Progenitor cell of endocrine pancreas (in vitro differentiated cells): Measurements from ENCODE around the gene DDX39B. TPM values are rescaled to one million over a fixed set of nuclear protein-coding genes. Genes with fewer than 3 reads are reported as not detected.

Experiments used
- DNase-seq: peaks from one replicate; pipeline ENCODE4 v3.0.0; 2021; ENCODE audit warnings: low spot score; ENCODE audit not compliant: unreplicated experiment
- H3K27ac Mint-ChIP-seq: 2 replicates; pipeline ENCODE4 v1.8.0; 2021; ENCODE audit warnings: mild to moderate bottlenecking, moderate library complexity, mixed read lengths
- H3K27me3 Mint-ChIP-seq: 2 replicates; pipeline ENCODE4 v1.8.0; 2021; ENCODE audit warnings: mixed read lengths
- H3K36me3 Mint-ChIP-seq: 2 replicates; pipeline ENCODE4 v1.8.0; 2022; ENCODE audit warnings: mixed read lengths; ENCODE audit not compliant: insufficient read depth
- H3K4me1 Mint-ChIP-seq: 2 replicates; pipeline ENCODE4 v1.8.0; 2021; ENCODE audit warnings: low read depth, mixed read lengths
- H3K4me3 Mint-ChIP-seq: 2 replicates; pipeline ENCODE4 v1.8.0; 2021; ENCODE audit warnings: low read depth, mild to moderate bottlenecking, moderate library complexity, mixed read lengths
- H3K9me3 Mint-ChIP-seq: 2 replicates; pipeline ENCODE4 v1.8.0; 2021; ENCODE audit warnings: low read depth, mixed read lengths
- total RNA-seq: library from RNA; stranded (reverse); gene quantifications from 2 replicates; pipeline ENCODE4 v1.2.1, GENCODE V29; 2021
- TF ChIP-seq, protein P1 (sequence below): fragments of 200-600 bp; sonication (generic); IDR thresholded peaks from one replicate; pipeline ENCODE4 v1.5.0; 2021; ENCODE audit warnings: antibody characterized with exemption, mild to moderate bottlenecking; ENCODE audit not compliant: unreplicated experiment

Gene DDX39B
- total RNA-seq, 1 donor from 2014 or later = 810 TPM

DNA sequence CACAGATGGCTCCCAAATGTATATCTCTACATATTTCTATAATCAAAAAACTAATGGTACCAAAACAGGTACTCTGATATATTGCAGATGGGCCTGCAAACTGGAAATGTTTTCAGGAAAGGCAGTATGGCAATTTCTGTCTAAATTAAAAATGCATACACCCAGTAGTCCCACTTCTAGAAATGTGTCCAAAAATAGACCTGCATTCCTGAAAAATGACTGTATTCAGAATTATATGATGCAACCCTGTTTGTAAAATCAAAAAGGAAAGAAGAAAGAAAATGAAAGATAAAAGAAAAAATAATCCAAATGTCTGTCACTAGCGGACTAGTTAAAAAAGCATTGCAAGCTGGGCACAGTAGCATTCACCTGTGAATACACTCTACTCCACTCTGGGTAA is 56.7 kb downstream of the DDX39B start:
- DNase-seq = no peak
- Mint-ChIP-seq H3K27ac (no peak overlapping the region), H3K4me1 (no peaks in the 10 kb centered on the region), H3K4me3 (no peak overlapping the region), H3K9me3 (no peaks in the 10 kb centered on the region), H3K27me3 (peaks cover 23% of the 10 kb centered on the region), H3K36me3 (no peaks in the 10 kb centered on the region)
- TF ChIP-seq, protein P1, sequence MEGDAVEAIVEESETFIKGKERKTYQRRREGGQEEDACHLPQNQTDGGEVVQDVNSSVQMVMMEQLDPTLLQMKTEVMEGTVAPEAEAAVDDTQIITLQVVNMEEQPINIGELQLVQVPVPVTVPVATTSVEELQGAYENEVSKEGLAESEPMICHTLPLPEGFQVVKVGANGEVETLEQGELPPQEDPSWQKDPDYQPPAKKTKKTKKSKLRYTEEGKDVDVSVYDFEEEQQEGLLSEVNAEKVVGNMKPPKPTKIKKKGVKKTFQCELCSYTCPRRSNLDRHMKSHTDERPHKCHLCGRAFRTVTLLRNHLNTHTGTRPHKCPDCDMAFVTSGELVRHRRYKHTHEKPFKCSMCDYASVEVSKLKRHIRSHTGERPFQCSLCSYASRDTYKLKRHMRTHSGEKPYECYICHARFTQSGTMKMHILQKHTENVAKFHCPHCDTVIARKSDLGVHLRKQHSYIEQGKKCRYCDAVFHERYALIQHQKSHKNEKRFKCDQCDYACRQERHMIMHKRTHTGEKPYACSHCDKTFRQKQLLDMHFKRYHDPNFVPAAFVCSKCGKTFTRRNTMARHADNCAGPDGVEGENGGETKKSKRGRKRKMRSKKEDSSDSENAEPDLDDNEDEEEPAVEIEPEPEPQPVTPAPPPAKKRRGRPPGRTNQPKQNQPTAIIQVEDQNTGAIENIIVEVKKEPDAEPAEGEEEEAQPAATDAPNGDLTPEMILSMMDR = no peak

- Mint-ChIP-seq H3K9me3 (no peaks in the 10 kb centered on the region), H3K27me3 (peaks cover 18% of the 10 kb centered on the region), H3K36me3 (no peaks in the 10 kb centered on the region), H3K4me1 (no peaks in the 10 kb centered on the region), H3K27ac (no peak overlapping the region), H3K4me3 (no peak overlapping the region)
- TF ChIP-seq, protein P1 = no peak
- DNase-seq = no peak
Measured at GRCh38 chr6:31483392-31483791, 58.4 kb downstream of the DDX39B start.

- Mint-ChIP-seq H3K27ac (no peak overlapping the region), H3K27me3 (peaks cover 33% of the 10 kb centered on the region), H3K36me3 (no peaks in the 10 kb centered on the region), H3K9me3 (no peaks in the 10 kb centered on the region), H3K4me1 (no peaks in the 10 kb centered on the region), H3K4me3 (no peak overlapping the region)
- TF ChIP-seq, protein P1 = no peak
- DNase-seq = no peak
Measured at GRCh38 chr6:31480574-31480973, 61.2 kb downstream of the DDX39B start.

Other genes starting within 250 kb of the DDX39B start
- gene HLA-B, start 184.8 kb downstream of the DDX39B start, total RNA-seq = 28.2 and 43.4 TPM in 2 replicates
- gene MICA, start 138.4 kb downstream of the DDX39B start, total RNA-seq = 8.9 and 10.1 TPM in 2 replicates
- 0.43 and 0.95 TPM in 2 replicates for gene MICB, start 43.9 kb downstream of the DDX39B start, total RNA-seq
- not detected in 2 replicates for gene MCCD1, start 13.0 kb downstream of the DDX39B start, total RNA-seq
- 1.5 TPM in 2 replicates for gene ATP6V1G2, start 4.6 kb upstream of the DDX39B start, total RNA-seq
- gene NFKBIL1, start 5.6 kb upstream of the DDX39B start, total RNA-seq = 26.4 and 28.7 TPM in 2 replicates
- not detected in 2 replicates for gene LTA, start 30.3 kb upstream of the DDX39B start, total RNA-seq
- gene TNF, start 33.6 kb upstream of the DDX39B start, total RNA-seq = not detected in 2 replicates
- gene LTB, start 40.4 kb upstream of the DDX39B start, total RNA-seq = 0.57 TPM in 1 of 2 replicates, not detected in the other
- not detected in 2 replicates for gene LST1, start 44.3 kb upstream of the DDX39B start, total RNA-seq
- gene NCR3, start 51.0 kb upstream of the DDX39B start, total RNA-seq = not detected in 2 replicates
- 1.7 and 3.1 TPM in 2 replicates for gene AIF1, start 73.2 kb upstream of the DDX39B start, total RNA-seq
- gene PRRC2A, start 78.7 kb upstream of the DDX39B start, total RNA-seq = 272 and 273 TPM in 2 replicates
- 458 and 471 TPM in 2 replicates for gene BAG6, start 110.7 kb upstream of the DDX39B start, total RNA-seq
- 7.1 and 7.5 TPM in 2 replicates for gene APOM, start 113.9 kb upstream of the DDX39B start, total RNA-seq
- 23.6 and 24.1 TPM in 2 replicates for gene C6orf47, start 118.8 kb upstream of the DDX39B start, total RNA-seq
- gene GPANK1, start 123.0 kb upstream of the DDX39B start, total RNA-seq = 15.2 and 18.0 TPM in 2 replicates
- 163 and 165 TPM in 2 replicates for gene CSNK2B, start 124.1 kb upstream of the DDX39B start, total RNA-seq
- gene LY6G5B, start 128.0 kb upstream of the DDX39B start, total RNA-seq = 24.8 and 30.6 TPM in 2 replicates
- gene LY6G5C, start 139.1 kb upstream of the DDX39B start, total RNA-seq = 4.4 and 6.5 TPM in 2 replicates
- 93.0 and 96.9 TPM in 2 replicates for gene ABHD16A, start 161.3 kb upstream of the DDX39B start, total RNA-seq
- gene LY6G6F, start 164.9 kb upstream of the DDX39B start, total RNA-seq = not detected in 2 replicates
- not detected in 2 replicates for gene LY6G6D, start 173.3 kb upstream of the DDX39B start, total RNA-seq
- gene LY6G6C, start 179.7 kb upstream of the DDX39B start, total RNA-seq = 0.60 and 1.3 TPM in 2 replicates
- not detected in 2 replicates for gene MPIG6B, start 181.4 kb upstream of the DDX39B start, total RNA-seq
- gene DDAH2, start 187.3 kb upstream of the DDX39B start, total RNA-seq = 218 and 233 TPM in 2 replicates
- 275 and 286 TPM in 2 replicates for gene CLIC1, start 194.5 kb upstream of the DDX39B start, total RNA-seq
- 45.0 and 51.3 TPM in 2 replicates for gene MSH5, start 198.0 kb upstream of the DDX39B start, total RNA-seq
- gene SAPCD1, start 220.7 kb upstream of the DDX39B start, total RNA-seq = 8.6 and 11.9 TPM in 2 replicates
- gene VWA7, start 235.3 kb upstream of the DDX39B start, total RNA-seq = 9.5 and 11.6 TPM in 2 replicates